WI38 (cell line): ENCODE data around the gene ADGRV1.

Experiments
- H3K4me3 ChIP-seq: 2 replicates; pipeline ENCODE4 v1.5.1; 2011; ENCODE audit warnings: low read depth, mild to moderate bottlenecking, control low read depth, low read length
- CTCF ChIP-seq: IDR thresholded peaks from 2 replicates; pipeline ENCODE4 v1.5.1; 2012; ENCODE audit warnings: low read depth, mild to moderate bottlenecking, control low read depth, low read length

ADGRV1 gene

GRCh38 chr5:90866915-90867731 lies 308.5 kb downstream of the ADGRV1 start:
- H3K4me3 ChIP-seq, result no peak overlapping the region
- TF ChIP-seq CTCF, result no peak

- no peak for TF ChIP-seq CTCF
- H3K4me3 ChIP-seq, result no peak overlapping the region
Measured at GRCh38 chr5:90868799-90869198, 310.2 kb downstream of the ADGRV1 start.

DNA sequence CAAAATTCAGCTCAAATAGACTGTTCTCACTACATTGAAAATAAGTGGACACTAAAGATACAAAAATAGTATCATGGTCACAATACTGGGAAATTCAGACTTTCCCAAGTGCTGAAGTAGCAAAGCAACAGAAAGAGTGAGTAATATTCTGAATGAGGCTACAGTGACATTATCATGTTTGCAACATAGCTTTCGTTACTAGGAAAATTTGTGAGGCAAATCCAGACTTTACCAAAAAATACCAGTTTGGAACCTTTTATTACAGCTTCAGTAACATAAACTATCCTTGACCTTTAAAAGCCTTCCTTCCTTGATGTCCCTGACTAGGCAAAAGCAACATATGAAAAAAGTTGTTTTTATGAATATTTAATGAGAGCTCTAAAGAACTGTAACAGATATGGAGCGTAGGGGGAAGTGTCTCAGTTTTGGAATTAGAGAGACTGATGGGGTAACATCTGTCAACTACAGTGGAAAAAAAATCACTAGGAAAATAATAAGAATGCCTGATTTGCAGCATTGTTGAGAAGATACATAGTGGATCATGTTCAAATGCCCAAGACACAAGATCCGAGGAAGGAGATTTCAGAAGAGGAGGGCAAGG lies 312.9 kb downstream of the ADGRV1 start:
- no peak for TF ChIP-seq CTCF
- H3K4me3 ChIP-seq, result no peak overlapping the region

- no peak overlapping the region for H3K4me3 ChIP-seq
- TF ChIP-seq CTCF, result no peak
Measured at GRCh38 chr5:90873033-90873517, 314.5 kb downstream of the ADGRV1 start.

GRCh38 chr5:90874066-90874465 lies 315.5 kb downstream of the ADGRV1 start:
- H3K4me3 ChIP-seq, result no peak overlapping the region
- no peak for TF ChIP-seq CTCF

DNA sequence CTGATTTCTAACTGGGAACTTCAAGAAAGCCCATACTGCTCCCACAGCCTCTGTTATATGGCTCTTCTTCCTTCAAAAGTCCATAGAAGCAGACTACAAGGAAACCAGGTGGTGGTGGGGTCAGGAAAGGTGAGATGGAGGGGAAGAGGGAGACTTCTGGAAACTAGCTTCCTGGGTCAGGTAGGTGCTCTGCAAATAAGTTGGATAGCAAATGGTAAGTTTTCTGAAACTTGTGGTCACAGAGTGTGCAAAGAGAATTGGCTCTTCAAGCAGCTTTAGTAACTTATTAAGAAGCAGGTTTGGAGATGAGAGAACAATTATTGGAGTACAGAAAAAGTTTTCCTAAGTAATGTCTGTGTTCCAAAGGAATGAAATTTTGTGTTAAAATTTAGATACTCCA lies 316.9 kb downstream of the ADGRV1 start:
- no peak overlapping the region for H3K4me3 ChIP-seq
- TF ChIP-seq CTCF, result no peak

DNA sequence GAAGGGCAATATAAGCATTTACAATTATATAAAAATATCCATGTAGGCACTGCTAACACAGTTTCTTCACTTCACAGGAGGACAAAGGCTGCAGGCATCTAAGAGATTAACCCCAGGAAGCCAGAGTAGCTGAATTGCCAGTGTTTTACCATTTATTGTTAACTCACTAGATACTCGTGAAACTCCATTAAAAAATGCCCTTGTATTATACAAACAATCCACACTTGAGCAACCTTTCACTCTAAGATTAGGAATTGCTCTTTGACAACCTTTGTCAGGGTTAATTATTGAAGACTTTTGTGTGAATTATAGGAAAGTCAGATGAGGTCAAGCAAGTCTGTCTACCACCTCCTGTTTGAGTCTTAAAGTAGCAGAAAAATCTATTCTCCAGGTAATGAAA lies 317.8 kb downstream of the ADGRV1 start:
- TF ChIP-seq CTCF, result no peak

More for the DNA sequence above, 317.8 kb downstream of the ADGRV1 start:
- H3K4me3 ChIP-seq, result no peak overlapping the region
